Stimulated activated memory B cell treated with anti-CD40 and anti-IgM and Interleukin-4, amounts not matched to agents 10 μg/mL and 1 μg/mL and 100 μg/mL, for 72 hours (primary cell): ENCODE measurements around the gene IREB2.
"Not testable (repeated sequence)": the region's sequence is repeated elsewhere in the genome, so short reads cannot be mapped to it uniquely, and the experiment has no call there.

Experiments used
- ATAC-seq: fragments of 150-1000 bp; cut with Tn5 transposase; 2 replicates; pipeline ENCODE4 v1.10.0; 2021
- H3K27ac Mint-ChIP-seq: one replicate; pipeline ENCODE4 v1.8.0; 2022; ENCODE audit warnings: mild to moderate bottlenecking, mixed read lengths
- H3K27me3 Mint-ChIP-seq: one replicate; pipeline ENCODE4 v1.8.0; 2022; ENCODE audit warnings: mixed read lengths
- H3K36me3 Mint-ChIP-seq: one replicate; pipeline ENCODE4 v1.8.0; 2022; ENCODE audit warnings: mixed read lengths
- H3K4me1 Mint-ChIP-seq: one replicate; pipeline ENCODE4 v1.8.0; 2022; ENCODE audit warnings: mixed read lengths
- H3K4me3 Mint-ChIP-seq: one replicate; pipeline ENCODE4 v1.8.0; 2022; ENCODE audit warnings: mild to moderate bottlenecking, moderate library complexity, mixed read lengths
- H3K9me3 Mint-ChIP-seq: one replicate; pipeline ENCODE4 v1.8.0; 2022; ENCODE audit warnings: mixed read lengths

Gene IREB2

DNA sequence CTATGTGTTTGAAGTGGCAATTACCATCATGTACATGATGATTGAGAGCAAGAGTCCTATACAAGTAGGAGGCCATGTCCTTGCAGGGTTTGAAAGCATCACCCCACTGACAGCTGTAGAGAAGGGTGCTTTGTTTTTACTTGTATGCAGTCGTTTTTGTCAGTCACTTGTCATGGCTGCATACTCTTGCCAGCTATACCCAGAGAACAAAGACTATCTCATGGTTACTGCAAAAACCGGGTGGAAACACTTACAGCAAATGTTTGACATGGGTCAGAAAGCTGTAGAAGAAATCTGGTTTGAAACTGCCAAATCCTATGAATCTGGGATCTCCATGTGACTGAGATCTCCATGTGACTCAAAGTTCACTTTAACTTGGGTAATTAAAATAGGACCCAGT is 95.3 kb downstream of the IREB2 start:
- H3K27me3 Mint-ChIP-seq: peaks cover 5% of the 10 kb centered on the region
- H3K36me3 Mint-ChIP-seq: no peaks in the 10 kb centered on the region
- no peak overlapping the region for H3K27ac Mint-ChIP-seq
- H3K4me1 Mint-ChIP-seq: no peaks in the 10 kb centered on the region
- H3K9me3 Mint-ChIP-seq: no peaks in the 10 kb centered on the region
- no peak for ATAC-seq
- H3K4me3 Mint-ChIP-seq: no peak overlapping the region

DNA sequence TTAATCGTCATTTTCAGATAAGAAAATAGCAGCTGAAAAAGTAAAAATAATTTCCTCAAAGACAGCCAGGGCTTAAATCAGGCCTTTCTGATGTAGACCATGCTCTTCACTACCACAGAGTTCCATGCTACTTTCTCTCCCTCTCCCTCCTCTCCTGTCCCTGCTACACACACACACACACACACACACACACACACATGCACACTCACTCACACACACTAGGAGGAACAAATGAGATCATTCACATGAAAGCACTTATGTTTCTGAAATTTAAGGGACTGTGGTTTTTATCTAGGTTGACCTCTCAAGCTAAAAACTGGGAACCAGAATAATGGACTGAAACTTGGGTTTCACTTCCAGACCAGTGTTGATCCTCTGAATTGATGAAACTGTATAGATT is 98.1 kb downstream of the IREB2 start:
- peaks cover 5% of the 10 kb centered on the region for H3K27me3 Mint-ChIP-seq
- H3K4me3 Mint-ChIP-seq: no peak overlapping the region
- peaks cover under 1% of the 10 kb centered on the region for H3K4me1 Mint-ChIP-seq
- peaks cover under 1% of the 10 kb centered on the region for H3K36me3 Mint-ChIP-seq
- no peak for ATAC-seq
- H3K27ac Mint-ChIP-seq: no peak overlapping the region
- no peaks in the 10 kb centered on the region for H3K9me3 Mint-ChIP-seq

- Mint-ChIP-seq H3K27me3 (peaks cover 5% of the 10 kb centered on the region), H3K36me3 (peaks cover 11% of the 10 kb centered on the region), H3K4me3 (no peak overlapping the region), H3K27ac (no peak overlapping the region), H3K9me3 (no peaks in the 10 kb centered on the region), H3K4me1 (peaks cover 13% of the 10 kb centered on the region)
- ATAC-seq: no peak
These were observed 99.4 kb downstream of the IREB2 start for GRCh38 chr15:78537266-78537905.

- H3K4me3 Mint-ChIP-seq: no peak overlapping the region
- peaks cover 5% of the 10 kb centered on the region for H3K27me3 Mint-ChIP-seq
- H3K9me3 Mint-ChIP-seq: no peaks in the 10 kb centered on the region
- no peak for ATAC-seq
- H3K4me1 Mint-ChIP-seq: peaks cover 18% of the 10 kb centered on the region
- H3K27ac Mint-ChIP-seq: no peak overlapping the region
- H3K36me3 Mint-ChIP-seq: peaks cover 16% of the 10 kb centered on the region
These were observed 100.3 kb downstream of the IREB2 start for GRCh38 chr15:78538358-78538757.

- not testable (repeated sequence) for H3K9me3 Mint-ChIP-seq, H3K27me3 Mint-ChIP-seq, ATAC-seq
- Mint-ChIP-seq H3K36me3 (peaks cover 16% of the 10 kb centered on the region), H3K4me1 (peaks cover 18% of the 10 kb centered on the region), H3K27ac (peak overlapping the region; percentile 95), H3K4me3 (peak overlapping the region; percentile 85)
These were observed 101.6 kb downstream of the IREB2 start for GRCh38 chr15:78539464-78540140.

- peaks cover 3% of the 10 kb centered on the region for H3K27me3 Mint-ChIP-seq
- H3K4me3 Mint-ChIP-seq: peak within 1 kb of the TSS; percentile 85
- peak within 1 kb of the TSS; percentile 95 for H3K27ac Mint-ChIP-seq
- H3K9me3 Mint-ChIP-seq: no peaks in the 10 kb centered on the region
- H3K36me3 Mint-ChIP-seq: peaks cover 16% of the 10 kb centered on the region
- peaks cover 18% of the 10 kb centered on the region for H3K4me1 Mint-ChIP-seq
- ATAC-seq: peak; percentile 95
These were observed 102.3 kb downstream of the IREB2 start, which contains the start of gene PSMA4 for GRCh38 chr15:78540141-78540870. Gene PSMA4, plus strand, starts transcription at chr15:78540444. Its CDS starts 1,484 bp downstream, at chr15:78541928.

GRCh38 chr15:78540871-78541743 is 103.1 kb downstream of the IREB2 start:
- H3K36me3 Mint-ChIP-seq: peaks cover 22% of the 10 kb centered on the region
- peaks cover 18% of the 10 kb centered on the region for H3K4me1 Mint-ChIP-seq
- no peaks in the 10 kb centered on the region for H3K27me3 Mint-ChIP-seq
- H3K9me3 Mint-ChIP-seq: no peaks in the 10 kb centered on the region
- peak overlapping the region; percentile 95 for H3K27ac Mint-ChIP-seq
- ATAC-seq: no peak
- H3K4me3 Mint-ChIP-seq: peak overlapping the region; percentile 85

- no peaks in the 10 kb centered on the region for H3K9me3 Mint-ChIP-seq
- peaks cover 28% of the 10 kb centered on the region for H3K36me3 Mint-ChIP-seq
- peak overlapping the region; percentile 85 for H3K4me3 Mint-ChIP-seq
- H3K27ac Mint-ChIP-seq: peak overlapping the region; percentile 95
- H3K4me1 Mint-ChIP-seq: peaks cover 18% of the 10 kb centered on the region
- H3K27me3 Mint-ChIP-seq: no peaks in the 10 kb centered on the region
- ATAC-seq: no peak
These were observed 103.7 kb downstream of the IREB2 start for GRCh38 chr15:78541744-78542034.

GRCh38 chr15:78542647-78543046 is 104.6 kb downstream of the IREB2 start:
- H3K4me3 Mint-ChIP-seq: peak overlapping the region; percentile 9
- ATAC-seq: no peak
- H3K36me3 Mint-ChIP-seq: peaks cover 30% of the 10 kb centered on the region
- no peaks in the 10 kb centered on the region for H3K27me3 Mint-ChIP-seq
- H3K9me3 Mint-ChIP-seq: no peaks in the 10 kb centered on the region
- H3K4me1 Mint-ChIP-seq: peaks cover 18% of the 10 kb centered on the region
- no peak overlapping the region for H3K27ac Mint-ChIP-seq

GRCh38 chr15:78550194-78550593 is 112.2 kb downstream of the IREB2 start:
- no peak for ATAC-seq
- Mint-ChIP-seq H3K4me1 (no peaks in the 10 kb centered on the region), H3K36me3 (peaks cover 35% of the 10 kb centered on the region), H3K27ac (no peak overlapping the region), H3K9me3 (no peaks in the 10 kb centered on the region), H3K27me3 (no peaks in the 10 kb centered on the region), H3K4me3 (no peak overlapping the region)

DNA sequence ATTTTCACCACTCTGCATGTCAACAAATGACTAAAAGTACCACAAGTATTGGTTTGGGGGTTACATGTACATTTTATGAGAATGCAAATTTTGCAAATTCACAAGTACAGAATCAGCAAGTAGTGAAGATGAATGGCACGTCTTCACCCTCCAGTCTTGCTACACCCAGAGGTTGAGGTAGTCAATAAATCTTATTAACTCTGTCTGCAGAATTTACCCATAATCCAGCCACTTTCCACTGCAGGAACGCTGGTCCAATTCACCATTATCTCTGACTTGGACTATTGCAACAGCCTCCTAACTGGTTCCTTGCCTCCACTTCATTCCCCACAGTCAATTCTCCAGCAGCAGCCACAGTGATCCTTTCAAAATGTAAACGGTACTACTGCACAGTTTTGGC is 112.8 kb downstream of the IREB2 start:
- H3K4me3 Mint-ChIP-seq: no peak overlapping the region
- H3K4me1 Mint-ChIP-seq: no peaks in the 10 kb centered on the region
- ATAC-seq: no peak
- peaks cover 32% of the 10 kb centered on the region for H3K36me3 Mint-ChIP-seq
- H3K27ac Mint-ChIP-seq: no peak overlapping the region
- no peaks in the 10 kb centered on the region for H3K27me3 Mint-ChIP-seq
- no peaks in the 10 kb centered on the region for H3K9me3 Mint-ChIP-seq
